AG04450 (cell line): ENCODE data around the gene AEN. TPM values are rescaled to one million over a fixed set of nuclear protein-coding genes. Genes with fewer than 3 reads are reported as not detected.

ENCODE experiments used
- CTCF ChIA-PET: fragments of 300-600, 350-600 bp; formaldehyde crosslinking; extraction: SDS; loops from one replicate; lab custom pipeline; 2022; ENCODE audit warnings: antibody characterized with exemption, inconsistent platforms; lab: Charles Lee
- POLR2A ChIA-PET: fragments of 350-600 bp; formaldehyde crosslinking; extraction: SDS; loops from one replicate; lab custom pipeline; 2021; ENCODE audit warnings: antibody characterized with exemption, inconsistent platforms; lab: Yijun Ruan, JAX
- DNase-seq: peaks from one replicate; pipeline ENCODE4 v3.0.0-alpha.2; 2011; ENCODE audit warnings: low read depth, low spot score
- H3K27ac ChIP-seq: one replicate; pipeline ENCODE4 v1.5.1; 2012; ENCODE audit warnings: low read depth, low read length, control low read depth
- H3K27me3 ChIP-seq: one replicate; pipeline ENCODE4 v1.6.0; 2012; ENCODE audit warnings: low read length; ENCODE audit not compliant: control insufficient read depth, insufficient read depth
- H3K4me3 ChIP-seq: 2 replicates; pipeline ENCODE4 v1.5.1; 2011; ENCODE audit warnings: mild to moderate bottlenecking, low read depth, low read length, control low read depth
- H3K9me3 ChIP-seq: 2 replicates; pipeline ENCODE4 v1.5.1; 2012; ENCODE audit warnings: low read length; ENCODE audit not compliant: control insufficient read depth, insufficient read depth
- polyA plus RNA-seq: library from polyadenylated mRNA; depleted of rRNA; stranded (reverse); fragments of >200 nt; gene quantifications from 2 replicates; pipeline ENCODE4 v1.2.3, GENCODE V29; 2011
- TF ChIP-seq, protein P1 (sequence below): IDR thresholded peaks from 2 replicates; pipeline ENCODE4 v1.5.1; 2011; ENCODE audit warnings: low read depth, low read length, control low read depth, inconsistent platforms

Gene AEN
- polyA plus RNA-seq, 1 experiment = 41.8 TPM

- no peak overlapping the region for H3K4me3 ChIP-seq
- TF ChIP-seq, protein P1, sequence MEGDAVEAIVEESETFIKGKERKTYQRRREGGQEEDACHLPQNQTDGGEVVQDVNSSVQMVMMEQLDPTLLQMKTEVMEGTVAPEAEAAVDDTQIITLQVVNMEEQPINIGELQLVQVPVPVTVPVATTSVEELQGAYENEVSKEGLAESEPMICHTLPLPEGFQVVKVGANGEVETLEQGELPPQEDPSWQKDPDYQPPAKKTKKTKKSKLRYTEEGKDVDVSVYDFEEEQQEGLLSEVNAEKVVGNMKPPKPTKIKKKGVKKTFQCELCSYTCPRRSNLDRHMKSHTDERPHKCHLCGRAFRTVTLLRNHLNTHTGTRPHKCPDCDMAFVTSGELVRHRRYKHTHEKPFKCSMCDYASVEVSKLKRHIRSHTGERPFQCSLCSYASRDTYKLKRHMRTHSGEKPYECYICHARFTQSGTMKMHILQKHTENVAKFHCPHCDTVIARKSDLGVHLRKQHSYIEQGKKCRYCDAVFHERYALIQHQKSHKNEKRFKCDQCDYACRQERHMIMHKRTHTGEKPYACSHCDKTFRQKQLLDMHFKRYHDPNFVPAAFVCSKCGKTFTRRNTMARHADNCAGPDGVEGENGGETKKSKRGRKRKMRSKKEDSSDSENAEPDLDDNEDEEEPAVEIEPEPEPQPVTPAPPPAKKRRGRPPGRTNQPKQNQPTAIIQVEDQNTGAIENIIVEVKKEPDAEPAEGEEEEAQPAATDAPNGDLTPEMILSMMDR = no peak
- POLR2A ChIA-PET = no interaction called here
- no peak for DNase-seq
- no peak overlapping the region for H3K27ac ChIP-seq
- CTCF ChIA-PET = no interaction called here
- no peaks in the 10 kb centered on the region for H3K9me3 ChIP-seq
- H3K27me3 ChIP-seq = no peaks in the 10 kb centered on the region
Observed at GRCh38 chr15:88580532-88580931, 40.6 kb upstream of the AEN start.

DNA sequence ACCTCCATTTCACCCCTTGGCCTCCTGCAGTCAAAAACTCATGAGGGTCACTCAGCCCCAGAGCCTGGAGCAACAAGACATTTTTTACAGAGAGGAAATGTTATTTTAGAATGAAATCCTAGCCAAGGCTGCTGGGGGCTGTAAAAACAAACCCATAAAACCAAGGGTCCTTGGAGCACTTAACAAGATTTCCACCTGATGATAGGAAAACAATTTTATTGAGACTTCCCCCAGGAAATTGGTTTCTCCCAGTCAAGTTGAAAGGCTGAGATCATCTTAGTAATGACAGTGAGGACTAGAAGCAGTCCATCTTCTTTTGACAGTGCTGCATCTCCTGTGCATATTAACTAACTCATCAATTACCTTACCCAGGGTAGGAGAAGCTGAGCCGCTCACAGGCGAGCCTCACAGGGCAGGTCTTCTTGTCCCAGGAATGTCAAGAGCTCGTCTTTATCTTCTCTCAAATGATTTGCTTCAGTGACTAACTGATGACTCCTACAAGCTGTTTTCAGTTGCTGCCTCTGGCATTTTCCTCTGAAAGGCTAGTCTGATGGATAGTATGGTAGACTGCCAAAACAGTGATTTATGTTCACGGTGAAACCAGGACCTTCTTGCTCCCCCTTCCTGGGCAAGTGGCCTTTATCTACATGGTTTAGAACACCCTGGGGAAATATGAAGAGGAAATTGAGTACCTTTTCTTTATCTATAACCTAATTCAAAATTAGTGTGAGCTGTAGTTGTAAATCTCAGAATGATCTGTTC, 34.6 kb upstream of the AEN start:
- TF ChIP-seq, protein P1 = no peak
- H3K4me3 ChIP-seq = no peak overlapping the region
- H3K27me3 ChIP-seq = peaks cover 2% of the 10 kb centered on the region
- H3K27ac ChIP-seq = no peak overlapping the region
- no peaks in the 10 kb centered on the region for H3K9me3 ChIP-seq
- ChIA-PET CTCF (no interaction called here), POLR2A (no interaction called here)
- no peak for DNase-seq

DNA sequence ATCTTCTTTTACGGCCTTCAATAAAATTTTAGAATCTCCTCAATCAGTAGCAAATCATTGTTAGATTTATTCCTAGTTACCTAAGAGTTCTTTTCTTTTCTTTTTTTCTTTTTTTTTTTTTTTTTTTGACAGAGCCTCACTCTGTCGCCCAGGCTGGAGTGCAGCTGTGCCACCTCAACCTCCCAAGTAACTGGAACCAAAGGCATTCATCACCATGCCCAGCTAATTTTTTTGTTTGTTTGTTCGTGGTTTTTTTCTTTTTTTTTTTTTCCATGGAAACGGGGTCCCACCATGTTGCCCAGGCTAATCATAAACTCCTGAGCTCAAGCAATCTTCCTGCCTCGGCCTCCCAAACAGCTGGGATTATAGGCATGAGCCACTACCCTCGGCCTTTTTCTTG, 30.4 kb upstream of the AEN start:
- CTCF ChIA-PET = interaction anchor here (0.6 kb wide), 1 partner anchor 14 kb away, joined by 3 read pairs; no protein-coding TSS in a partner anchor
- no peak for DNase-seq
- POLR2A ChIA-PET = no interaction called here

GRCh38 chr15:88591384-88591783, 29.8 kb upstream of the AEN start:
- CTCF ChIA-PET = interaction anchor here (0.6 kb wide), 1 partner anchor 13 kb away, joined by 3 read pairs; no protein-coding TSS in a partner anchor
- POLR2A ChIA-PET = no interaction called here

More for the DNA sequence above, 30.4 kb upstream of the AEN start:
- Histone ChIP-seq H3K4me3 (no peak overlapping the region), H3K27me3 (peaks cover 2% of the 10 kb centered on the region), H3K27ac (no peak overlapping the region), H3K9me3 (no peaks in the 10 kb centered on the region)
- TF ChIP-seq, protein P1 = no peak

GRCh38 chr15:88603885-88604284, 17.3 kb upstream of the AEN start:
- Histone ChIP-seq H3K9me3 (peaks cover 6% of the 10 kb centered on the region; the same call in 1 of the 2 replicates), H3K27ac (no peak overlapping the region), H3K27me3 (peaks cover 43% of the 10 kb centered on the region), H3K4me3 (no peak overlapping the region)
- TF ChIP-seq, protein P1 = no peak
- CTCF ChIA-PET = no interaction called here
- no peak for DNase-seq
- POLR2A ChIA-PET = no interaction called here

More at GRCh38 chr15:88591384-88591783, 29.8 kb upstream of the AEN start:
- H3K27me3 ChIP-seq = peaks cover 2% of the 10 kb centered on the region
- H3K4me3 ChIP-seq = no peak overlapping the region
- no peaks in the 10 kb centered on the region for H3K9me3 ChIP-seq
- DNase-seq = no peak
- TF ChIP-seq, protein P1 = no peak
- H3K27ac ChIP-seq = no peak overlapping the region
